Measurements from ENCODE around the gene ZBTB20.

GRCh38 chr3:114361391-114361790, 785.7 kb downstream of the ZBTB20 start:
- TF ChIP-seq CTCF (IDR thresholded peaks at IDR 0.05) = no peak
- no peak for TF ChIP-seq POLR2AphosphoS5 (IDR thresholded peaks at IDR 0.05)
- no peak for TF ChIP-seq POLR2A (IDR thresholded peaks at IDR 0.05)
- no peak for TF ChIP-seq EP300 (IDR thresholded peaks at IDR 0.05)
